Keratinocyte (primary cell): ENCODE measurements around the gene ALG14. TPM values are rescaled to one million over a fixed set of nuclear protein-coding genes. Genes with fewer than 3 reads are reported as not detected.

ENCODE experiments used
- DNase-seq: peaks from one replicate; pipeline ENCODE4 v3.0.0-alpha.2; 2011; ENCODE audit warnings: low read depth, missing footprints, low spot score
- FAIRE-seq: peaks from 2 replicates; lab custom pipeline; 2011; peaks lifted over from hg19 to GRCh38; lab: Jason Lieb, UNC
- H2AFZ ChIP-seq: 2 replicates; pipeline ENCODE4 v1.6.0; 2012; ENCODE audit warnings: low read length, control low read depth, inconsistent platforms; ENCODE audit not compliant: control insufficient read depth
- H3K27ac ChIP-seq: 2 replicates; pipeline ENCODE4 v1.5.1; 2011; ENCODE audit warnings: low read length; ENCODE audit not compliant: control insufficient read depth, insufficient read depth
- H3K27me3 ChIP-seq: 3 replicates; pipeline ENCODE4 v1.6.0; 2011; ENCODE audit warnings: low read length; ENCODE audit not compliant: control insufficient read depth, insufficient read depth; ENCODE audit errors: extremely low read depth
- H3K36me3 ChIP-seq, 2 experiments: 2 replicates in 1 of 2; 3 replicates in 1 of 2; pipeline ENCODE4 v1.5.1; 2011; ENCODE audit warnings: low read length in 2 of 2, mild to moderate bottlenecking in 1 of 2; ENCODE audit not compliant: control insufficient read depth in 2 of 2, insufficient read depth in 2 of 2; ENCODE audit errors: extremely low read depth in 1 of 2
- H3K4me1 ChIP-seq: 3 replicates; pipeline ENCODE4 v1.5.1; 2011; ENCODE audit warnings: low read length; ENCODE audit not compliant: control insufficient read depth, insufficient read depth; ENCODE audit errors: extremely low read depth
- H3K4me2 ChIP-seq: 3 replicates; pipeline ENCODE4 v1.6.0; 2011; ENCODE audit warnings: low read depth, low read length; ENCODE audit not compliant: control insufficient read depth, insufficient read depth; ENCODE audit errors: extremely low read depth
- H3K4me3 ChIP-seq, 3 experiments: fragments of 200-600 bp in 1 of 3; sonication (generic) in 1 of 3; 2 replicates in 2 of 3; 3 replicates in 1 of 3; pipeline ENCODE4 v1.5.1; 2011 to 2016; ENCODE audit warnings: low read length in 3 of 3, mild to moderate bottlenecking in 3 of 3, control low read depth in 2 of 3, inconsistent platforms in 1 of 3, low read depth in 1 of 3, mixed read lengths in 1 of 3, mixed run types in 1 of 3, moderate library complexity in 1 of 3; ENCODE audit not compliant: control insufficient read depth in 2 of 3, insufficient read depth in 2 of 3; ENCODE audit errors: extremely low read depth in 1 of 3
- H3K79me2 ChIP-seq: 2 replicates; pipeline ENCODE4 v1.6.0; 2012; ENCODE audit warnings: low read length; ENCODE audit not compliant: control insufficient read depth, insufficient read depth
- H3K9ac ChIP-seq: 3 replicates; pipeline ENCODE4 v1.6.0; 2011; ENCODE audit warnings: low read length; ENCODE audit not compliant: control insufficient read depth, insufficient read depth; ENCODE audit errors: extremely low read depth
- H3K9me1 ChIP-seq: 3 replicates; pipeline ENCODE4 v1.6.0; 2011; ENCODE audit warnings: low read length; ENCODE audit not compliant: control insufficient read depth, insufficient read depth; ENCODE audit errors: extremely low read depth
- H3K9me3 ChIP-seq: 2 replicates; pipeline ENCODE4 v1.5.1; 2012; ENCODE audit warnings: low read depth, low read length; ENCODE audit not compliant: control insufficient read depth
- H4K20me1 ChIP-seq: 3 replicates; pipeline ENCODE4 v1.6.0; 2011; ENCODE audit warnings: low read length; ENCODE audit not compliant: control insufficient read depth, insufficient read depth; ENCODE audit errors: extremely low read depth
- EZH2 ChIP-seq: IDR thresholded peaks from one replicate; pipeline ENCODE4 v1.6.1; 2012; ENCODE audit warnings: inconsistent platforms, mild to moderate bottlenecking, low read length, moderate library complexity
- dilution Hi-C: fragments of 300-500 bp; cut with MboI; formaldehyde crosslinking; loops from one replicate; pipeline ENCODE4 v1.7.0; 2020; ENCODE audit warnings: low sequenced_read_pairs; ENCODE audit not compliant: extremely low pct_ligation_motif_present
- polyA plus RNA-seq, 5 experiments: library from polyadenylated mRNA; depleted of rRNA in 3 of 5; stranded (reverse) in 3 of 5; stranded (forward) in 1 of 5; unstranded in 1 of 5; fragments of >200 nt; gene quantifications; 1 replicate in 1 of 5; 2 replicates in 3 of 5; 3 replicates in 1 of 5; pipeline versions ENCODE4 v1.2.1 to v1.2.3, GENCODE V29; 2011 to 2012; ENCODE audit warnings: missing spikeins in 2 of 5, low read depth in 1 of 5, low replicate concordance in 1 of 5
- TF ChIP-seq, protein P1 (sequence below), 3 experiments: IDR thresholded peaks in 1 of 3; conservative IDR thresholded peaks in 1 of 3; optimal IDR thresholded peaks in 1 of 3; 2 replicates in 2 of 3; 3 replicates in 1 of 3; pipeline versions ENCODE3 to v1.5.1; 2011; ENCODE audit warnings: low read length in 3 of 3, mild to moderate bottlenecking in 3 of 3, moderate library complexity in 2 of 3, control low read depth in 1 of 3, inconsistent platforms in 1 of 3; ENCODE audit not compliant: insufficient read depth in 2 of 3; ENCODE audit errors: extremely low read depth in 1 of 3

ALG14 gene
- polyA plus RNA-seq, 1 donor (not counting 4 experiments of a cell fraction or from before 2014, with no cell fraction given): 4.6 TPM

DNA sequence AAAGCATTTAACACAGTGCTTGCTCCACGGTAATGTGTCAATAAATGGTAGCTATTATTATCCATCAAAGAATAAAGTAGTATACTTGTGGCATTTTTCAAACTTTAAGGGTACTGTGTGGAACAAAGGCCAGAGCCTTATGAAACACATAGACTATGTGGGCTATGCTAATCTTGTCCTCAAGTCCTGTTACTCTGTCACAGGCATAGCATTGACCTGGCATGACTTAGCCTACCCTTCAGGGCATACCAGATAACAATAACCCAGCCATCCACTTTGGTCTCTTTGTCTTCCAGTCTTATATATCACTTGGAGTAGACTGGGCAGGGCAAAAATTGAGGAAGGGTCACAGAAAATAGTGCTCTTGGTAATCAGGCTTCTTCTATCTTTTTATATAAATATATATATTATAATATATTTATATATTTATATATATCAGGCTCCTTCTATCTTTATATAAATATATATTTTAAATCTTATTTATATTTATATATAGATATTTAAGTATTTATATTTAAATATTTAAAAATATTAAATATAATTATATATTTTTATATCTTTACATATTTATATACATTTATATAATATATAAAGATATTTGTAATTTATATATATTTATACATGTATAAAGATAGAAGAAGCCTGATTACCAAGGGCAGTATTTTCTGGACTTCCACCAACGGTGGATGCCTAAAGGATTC, 79.7 kb downstream of the ALG14 start:
- no peaks in the 10 kb centered on the region for H3K27me3 ChIP-seq
- H3K79me2 ChIP-seq: no peaks in the 10 kb centered on the region
- H3K27ac ChIP-seq: no peak overlapping the region
- H3K9ac ChIP-seq: no peak overlapping the region
- H3K36me3 ChIP-seq: no peaks in the 10 kb centered on the region
- H3K9me3 ChIP-seq: no peaks in the 10 kb centered on the region
- H3K4me3 ChIP-seq: no peak overlapping the region
- no peaks in the 10 kb centered on the region for H3K9me1 ChIP-seq
- dilution Hi-C loops: no loop called here
- H2AFZ ChIP-seq: no peak overlapping the region
- DNase-seq: no peak
- no peak overlapping the region for H3K4me2 ChIP-seq
- H4K20me1 ChIP-seq: no peaks in the 10 kb centered on the region
- no peak for FAIRE-seq
- TF ChIP-seq EZH2: no peak
- TF ChIP-seq, protein P1, sequence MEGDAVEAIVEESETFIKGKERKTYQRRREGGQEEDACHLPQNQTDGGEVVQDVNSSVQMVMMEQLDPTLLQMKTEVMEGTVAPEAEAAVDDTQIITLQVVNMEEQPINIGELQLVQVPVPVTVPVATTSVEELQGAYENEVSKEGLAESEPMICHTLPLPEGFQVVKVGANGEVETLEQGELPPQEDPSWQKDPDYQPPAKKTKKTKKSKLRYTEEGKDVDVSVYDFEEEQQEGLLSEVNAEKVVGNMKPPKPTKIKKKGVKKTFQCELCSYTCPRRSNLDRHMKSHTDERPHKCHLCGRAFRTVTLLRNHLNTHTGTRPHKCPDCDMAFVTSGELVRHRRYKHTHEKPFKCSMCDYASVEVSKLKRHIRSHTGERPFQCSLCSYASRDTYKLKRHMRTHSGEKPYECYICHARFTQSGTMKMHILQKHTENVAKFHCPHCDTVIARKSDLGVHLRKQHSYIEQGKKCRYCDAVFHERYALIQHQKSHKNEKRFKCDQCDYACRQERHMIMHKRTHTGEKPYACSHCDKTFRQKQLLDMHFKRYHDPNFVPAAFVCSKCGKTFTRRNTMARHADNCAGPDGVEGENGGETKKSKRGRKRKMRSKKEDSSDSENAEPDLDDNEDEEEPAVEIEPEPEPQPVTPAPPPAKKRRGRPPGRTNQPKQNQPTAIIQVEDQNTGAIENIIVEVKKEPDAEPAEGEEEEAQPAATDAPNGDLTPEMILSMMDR (optimal IDR thresholded peaks at IDR 0.05 in 1 of 3, IDR thresholded peaks at IDR 0.05 in 1 of 3, conservative IDR thresholded peaks at IDR 0.05 in 1 of 3; ENCODE audit: extremely low read depth in 1 of 3, insufficient read depth in 2 of 3, low read length in 3 of 3): no peak
- no peaks in the 10 kb centered on the region for H3K4me1 ChIP-seq

DNA sequence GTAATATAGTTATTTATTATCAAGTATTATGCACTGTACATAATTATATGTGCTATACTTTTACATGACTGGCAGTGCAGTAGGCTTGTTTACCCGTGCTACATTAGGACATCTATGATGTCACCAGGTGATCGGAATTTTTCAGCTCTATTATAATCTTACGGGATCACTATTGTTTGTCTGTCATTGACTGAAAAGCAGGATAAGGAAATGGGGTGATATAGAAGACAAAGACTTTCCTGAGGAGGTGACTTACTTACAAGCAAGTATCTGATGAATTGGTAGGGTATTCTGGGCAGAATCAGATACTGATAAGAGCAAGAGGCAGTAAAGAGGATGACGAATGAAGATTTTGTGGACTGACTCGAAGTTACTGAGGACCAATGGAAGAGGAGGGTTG, 80.6 kb downstream of the ALG14 start:
- no peak overlapping the region for H3K4me3 ChIP-seq
- H3K9me1 ChIP-seq: no peaks in the 10 kb centered on the region
- H3K4me2 ChIP-seq: no peak overlapping the region
- H3K9ac ChIP-seq: no peak overlapping the region
- dilution Hi-C loops: no loop called here
- H3K36me3 ChIP-seq: no peaks in the 10 kb centered on the region
- TF ChIP-seq, protein P1 (optimal IDR thresholded peaks at IDR 0.05 in 1 of 3, IDR thresholded peaks at IDR 0.05 in 1 of 3, conservative IDR thresholded peaks at IDR 0.05 in 1 of 3; ENCODE audit: extremely low read depth in 1 of 3, insufficient read depth in 2 of 3, low read length in 3 of 3): no peak
- TF ChIP-seq EZH2: no peak
- H3K27me3 ChIP-seq: no peaks in the 10 kb centered on the region
- no peaks in the 10 kb centered on the region for H4K20me1 ChIP-seq
- DNase-seq (no peak), FAIRE-seq (no peak)
- no peaks in the 10 kb centered on the region for H3K79me2 ChIP-seq
- H2AFZ ChIP-seq: no peak overlapping the region
- no peaks in the 10 kb centered on the region for H3K9me3 ChIP-seq
- H3K27ac ChIP-seq: no peak overlapping the region
- H3K4me1 ChIP-seq: no peaks in the 10 kb centered on the region
